MG63 (cell line): ENCODE data around the gene MCUR1. TPM values are rescaled to one million over a fixed set of nuclear protein-coding genes. Genes with fewer than 3 reads are reported as not detected.
"Not testable (repeated sequence)": the region's sequence is repeated elsewhere in the genome, so short reads cannot be mapped to it uniquely, and the experiment has no call there.

Experiments
- DNase-seq: peaks from one replicate; pipeline ENCODE4 v3.0.0-alpha.2; 2020
- H3K27me3 ChIP-seq: fragments of 250-450 bp; sonication (Bioruptor Pico); 2 replicates; pipeline ENCODE4 v1.5.1; 2020; ENCODE audit warnings: mild to moderate bottlenecking, moderate library complexity
- H3K36me3 ChIP-seq: fragments of 250-450 bp; sonication (Bioruptor Pico); 2 replicates; pipeline ENCODE4 v1.5.1; 2020; ENCODE audit warnings: mild to moderate bottlenecking, moderate library complexity
- H3K4me3 ChIP-seq: fragments of 250-450 bp; sonication (Bioruptor Pico); 2 replicates; pipeline ENCODE4 v1.5.1; 2020; ENCODE audit warnings: mild to moderate bottlenecking, moderate library complexity
- H3K9me3 ChIP-seq: fragments of 250-450 bp; sonication (Bioruptor Pico); 2 replicates; pipeline ENCODE4 v1.5.1; 2020; ENCODE audit warnings: mild to moderate bottlenecking, moderate library complexity
- total RNA-seq: library from RNA; depleted of rRNA; stranded (reverse); fragments of >200 nt; shearing (Covaris generic); gene quantifications from 2 replicates; pipeline ENCODE4 v1.2.3, GENCODE V29; 2014; ENCODE audit warnings: low replicate concordance

MCUR1 gene
- total RNA-seq, 1 experiment from 2014 or later = 51.5 TPM

DNA sequence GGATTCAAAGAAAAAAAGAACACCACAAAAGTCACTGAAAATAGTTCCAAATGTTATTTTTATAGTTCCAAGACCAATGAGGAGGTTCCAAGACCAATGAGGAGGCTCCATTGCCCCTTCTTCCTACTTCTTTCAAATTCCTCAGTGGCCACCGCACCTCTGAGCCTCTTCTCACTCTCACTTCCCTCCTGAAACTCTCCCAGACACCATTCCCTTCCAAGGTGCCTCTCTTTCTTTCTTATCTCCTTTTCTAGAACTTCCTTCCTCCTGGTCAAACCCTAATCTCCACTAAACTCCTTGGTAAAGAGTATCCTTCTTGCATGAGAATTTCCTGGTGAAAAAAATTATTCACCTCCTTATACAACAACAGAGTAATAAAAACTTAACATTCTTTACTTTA lies 20.4 kb upstream of the MCUR1 start:
- no peaks in the 10 kb centered on the region for H3K36me3 ChIP-seq
- H3K4me3 ChIP-seq = no peak overlapping the region
- H3K9me3 ChIP-seq = no peaks in the 10 kb centered on the region
- no peaks in the 10 kb centered on the region for H3K27me3 ChIP-seq
- DNase-seq = no peak

DNA sequence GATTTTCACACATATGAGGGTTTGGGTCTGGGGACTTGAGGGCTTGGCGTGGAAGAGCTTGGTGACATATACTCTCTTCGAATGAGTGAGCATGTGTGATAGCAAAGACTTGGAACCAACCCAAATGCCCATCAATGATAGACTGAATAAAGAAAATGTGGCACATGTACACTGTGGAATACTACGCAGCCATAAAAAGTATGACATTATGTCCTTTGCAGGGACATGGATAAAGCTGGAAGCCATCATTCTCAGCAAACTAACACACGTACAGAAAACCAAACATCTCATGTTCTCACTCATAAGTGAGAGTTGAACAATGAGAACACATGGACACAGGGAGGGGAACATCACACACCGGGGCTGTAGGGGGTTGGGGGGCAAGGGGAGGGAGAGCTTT lies 19.7 kb upstream of the MCUR1 start:
- H3K27me3 ChIP-seq, H3K9me3 ChIP-seq, DNase-seq, H3K4me3 ChIP-seq, H3K36me3 ChIP-seq: not testable (repeated sequence)

- H3K4me3 ChIP-seq = no peak overlapping the region
- H3K9me3 ChIP-seq = no peaks in the 10 kb centered on the region
- H3K36me3 ChIP-seq = no peaks in the 10 kb centered on the region
- no peak for DNase-seq
- no peaks in the 10 kb centered on the region for H3K27me3 ChIP-seq
These were observed 18.4 kb upstream of the MCUR1 start for GRCh38 chr6:13832778-13833177.

- DNase-seq = no peak
- H3K9me3 ChIP-seq = no peaks in the 10 kb centered on the region
- H3K27me3 ChIP-seq = no peaks in the 10 kb centered on the region
- H3K36me3 ChIP-seq = no peaks in the 10 kb centered on the region
- H3K4me3 ChIP-seq = no peak overlapping the region
These were observed 17.3 kb upstream of the MCUR1 start for GRCh38 chr6:13831615-13832014.

- H3K4me3 ChIP-seq = no peak overlapping the region
- DNase-seq = no peak
- H3K9me3 ChIP-seq = no peaks in the 10 kb centered on the region
- no peaks in the 10 kb centered on the region for H3K27me3 ChIP-seq
- H3K36me3 ChIP-seq = no peaks in the 10 kb centered on the region
These were observed 16.4 kb upstream of the MCUR1 start for GRCh38 chr6:13830803-13831202.

DNA sequence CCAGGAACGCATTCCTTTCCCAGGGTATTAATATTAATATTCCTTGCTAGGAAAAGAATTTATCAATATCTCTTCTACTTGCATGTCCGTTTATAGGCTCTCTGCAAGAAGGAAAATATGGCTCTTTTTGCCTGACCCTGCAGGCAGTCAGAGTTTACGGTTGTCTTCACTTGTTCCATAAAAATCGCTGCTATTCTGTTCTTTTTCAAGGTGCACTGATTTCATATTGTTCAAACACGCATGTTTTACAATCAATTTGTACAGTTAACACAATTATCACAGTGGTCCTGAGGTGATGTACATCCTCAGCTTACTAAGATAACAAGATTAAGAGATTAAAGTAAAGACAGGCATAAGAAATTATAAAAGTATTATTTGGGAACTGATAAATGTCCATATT lies 15.1 kb upstream of the MCUR1 start:
- H3K36me3 ChIP-seq, H3K9me3 ChIP-seq, H3K4me3 ChIP-seq, H3K27me3 ChIP-seq, DNase-seq: not testable (repeated sequence)

GRCh38 chr6:13828656-13829301 lies 14.4 kb upstream of the MCUR1 start:
- not testable (repeated sequence) for H3K27me3 ChIP-seq, H3K36me3 ChIP-seq, DNase-seq, H3K9me3 ChIP-seq, H3K4me3 ChIP-seq

- H3K4me3 ChIP-seq = no peak overlapping the region
- no peaks in the 10 kb centered on the region for H3K36me3 ChIP-seq
- no peaks in the 10 kb centered on the region for H3K27me3 ChIP-seq
- H3K9me3 ChIP-seq = no peaks in the 10 kb centered on the region
- DNase-seq = no peak
These were observed 12.7 kb upstream of the MCUR1 start for GRCh38 chr6:13827032-13827431.

- no peaks in the 10 kb centered on the region for H3K27me3 ChIP-seq
- no peaks in the 10 kb centered on the region for H3K36me3 ChIP-seq
- H3K4me3 ChIP-seq = no peak overlapping the region
- no peaks in the 10 kb centered on the region for H3K9me3 ChIP-seq
- no peak for DNase-seq
These were observed 11.5 kb upstream of the MCUR1 start for GRCh38 chr6:13825871-13826270.

DNA sequence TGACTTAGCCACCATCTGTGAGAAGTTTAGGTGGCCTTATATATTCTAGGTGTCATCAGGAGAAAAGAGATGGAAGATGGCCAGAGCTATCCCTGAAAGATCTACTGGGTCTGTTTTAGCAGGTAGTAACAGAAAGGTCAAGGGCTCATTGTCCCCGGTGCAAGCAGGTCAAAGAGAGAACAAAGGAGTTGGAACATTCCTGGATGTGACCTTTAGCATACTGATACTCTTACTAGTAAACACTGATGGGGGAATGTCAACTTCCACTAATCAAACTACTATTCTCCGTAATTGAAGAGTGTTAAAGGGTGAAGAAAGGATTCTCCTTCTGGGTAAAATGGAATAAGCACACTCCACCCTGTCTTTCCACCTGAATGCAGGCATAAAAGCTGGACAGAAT lies 4.0 kb upstream of the MCUR1 start:
- Histone ChIP-seq H3K36me3 (no peaks in the 10 kb centered on the region), H3K4me3 (no peak overlapping the region), H3K27me3 (no peaks in the 10 kb centered on the region), H3K9me3 (no peaks in the 10 kb centered on the region)
- DNase-seq = no peak

GRCh38 chr6:13814938-13815575 lies 700 bp upstream of the MCUR1 start:
- DNase-seq = no peak
- no peaks in the 10 kb centered on the region for H3K9me3 ChIP-seq
- H3K27me3 ChIP-seq = no peaks in the 10 kb centered on the region
- H3K4me3 ChIP-seq = peak overlapping the region; percentile 95
- no peaks in the 10 kb centered on the region for H3K36me3 ChIP-seq

DNA sequence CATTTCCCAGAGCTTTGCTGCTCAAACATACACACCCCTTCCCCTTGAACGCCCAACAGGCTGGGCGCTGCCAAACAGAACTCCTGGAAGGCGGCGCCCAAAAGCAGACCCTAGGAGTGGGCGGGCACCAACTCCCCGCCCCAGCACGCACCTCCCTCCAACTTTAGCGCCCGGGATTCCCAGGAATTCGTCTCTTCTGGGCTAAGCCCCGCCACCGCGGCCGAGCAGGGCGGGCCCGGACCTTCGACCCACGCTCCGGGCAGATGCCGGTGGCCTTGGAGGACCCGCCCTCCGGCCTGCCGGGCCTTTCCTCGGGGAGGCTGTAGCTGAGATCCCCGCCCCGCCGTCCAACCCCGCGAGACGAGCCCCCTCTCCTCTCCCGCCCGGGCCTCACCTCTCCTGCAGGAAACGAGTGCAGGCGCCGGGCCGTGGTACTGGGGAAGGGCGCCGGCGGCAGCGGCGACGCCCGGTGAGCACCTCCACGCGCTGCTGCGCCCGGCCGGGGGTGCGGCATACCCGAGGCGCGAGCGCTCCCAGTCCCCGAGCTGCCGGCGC lies 659 bp downstream of the MCUR1 start:
- H3K36me3 ChIP-seq = peaks cover 4% of the 10 kb centered on the region; the same call in 1 of the 2 replicates
- H3K27me3 ChIP-seq = no peaks in the 10 kb centered on the region
- DNase-seq = peak; percentile 89
- H3K4me3 ChIP-seq = peak overlapping the region; percentile 95
- no peaks in the 10 kb centered on the region for H3K9me3 ChIP-seq

- DNase-seq = no peak
- Histone ChIP-seq H3K27me3 (no peaks in the 10 kb centered on the region), H3K9me3 (no peaks in the 10 kb centered on the region), H3K36me3 (peaks cover 6% of the 10 kb centered on the region; the same call in 1 of the 2 replicates), H3K4me3 (peak overlapping the region; percentile 95)
These were observed 1.3 kb downstream of the MCUR1 start for GRCh38 chr6:13813026-13813425.

DNA sequence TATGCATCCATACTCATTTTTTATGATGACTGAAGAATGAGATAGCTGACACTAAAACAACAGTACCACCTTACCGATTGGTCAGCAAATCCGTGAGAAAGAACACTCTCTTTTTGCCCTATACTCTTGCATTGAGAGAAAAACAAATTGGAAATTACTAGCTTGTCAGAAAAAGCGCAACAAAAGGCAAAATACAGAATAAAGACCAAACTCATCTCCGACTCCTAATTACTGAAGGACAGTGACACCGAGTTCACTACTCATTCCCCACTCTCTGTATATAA lies 2.1 kb downstream of the MCUR1 start:
- no peaks in the 10 kb centered on the region for H3K27me3 ChIP-seq

DNA sequence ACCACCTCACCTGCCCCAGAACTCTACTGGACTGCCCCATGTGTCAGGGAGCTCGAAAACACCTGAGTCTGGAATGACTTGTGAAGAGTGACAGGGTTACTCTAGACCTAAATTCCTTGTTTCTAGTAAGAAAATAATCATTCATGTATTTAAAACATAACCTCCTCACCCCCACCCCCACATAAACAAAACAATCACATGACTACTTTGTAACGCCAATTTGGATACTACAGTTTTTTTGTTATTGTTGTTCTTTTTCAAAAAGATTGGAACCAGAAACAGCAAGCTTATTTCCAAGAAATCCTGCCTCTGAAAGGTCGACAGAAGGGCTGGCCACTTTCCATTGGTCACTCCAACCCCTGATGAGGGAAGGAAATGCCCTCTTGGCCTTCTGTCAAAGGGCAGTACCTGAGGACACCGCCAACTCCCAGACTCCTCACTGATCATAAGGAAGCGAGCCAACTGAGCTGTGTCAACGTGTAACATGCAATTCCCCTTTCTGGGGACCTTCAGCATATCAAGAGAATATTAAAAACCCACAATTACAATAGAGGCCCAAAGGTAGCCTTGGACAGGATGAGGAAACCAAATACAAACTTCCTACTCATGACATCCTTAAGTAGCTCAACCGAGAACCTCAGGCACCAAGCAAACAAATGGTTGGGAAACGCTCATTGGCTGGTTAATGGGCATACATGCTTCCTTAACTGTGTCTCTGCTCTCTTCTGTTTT lies 2.6 kb downstream of the MCUR1 start:
- DNase-seq = no peak

More for the DNA sequence above, 2.1 kb downstream of the MCUR1 start:
- no peak for DNase-seq
- Histone ChIP-seq H3K9me3 (no peaks in the 10 kb centered on the region), H3K4me3 (no peak overlapping the region), H3K36me3 (peaks cover 6% of the 10 kb centered on the region; the same call in 1 of the 2 replicates)

GRCh38 chr6:13810688-13811446 lies 3.5 kb downstream of the MCUR1 start:
- H3K9me3 ChIP-seq = no peaks in the 10 kb centered on the region
- H3K27me3 ChIP-seq = no peaks in the 10 kb centered on the region
- no peak overlapping the region for H3K4me3 ChIP-seq
- peaks cover 16% of the 10 kb centered on the region for H3K36me3 ChIP-seq
- DNase-seq = no peak

More for the DNA sequence above, 2.6 kb downstream of the MCUR1 start:
- no peaks in the 10 kb centered on the region for H3K9me3 ChIP-seq
- H3K36me3 ChIP-seq = peaks cover 8% of the 10 kb centered on the region
- H3K27me3 ChIP-seq = no peaks in the 10 kb centered on the region
- H3K4me3 ChIP-seq = no peak overlapping the region

DNA sequence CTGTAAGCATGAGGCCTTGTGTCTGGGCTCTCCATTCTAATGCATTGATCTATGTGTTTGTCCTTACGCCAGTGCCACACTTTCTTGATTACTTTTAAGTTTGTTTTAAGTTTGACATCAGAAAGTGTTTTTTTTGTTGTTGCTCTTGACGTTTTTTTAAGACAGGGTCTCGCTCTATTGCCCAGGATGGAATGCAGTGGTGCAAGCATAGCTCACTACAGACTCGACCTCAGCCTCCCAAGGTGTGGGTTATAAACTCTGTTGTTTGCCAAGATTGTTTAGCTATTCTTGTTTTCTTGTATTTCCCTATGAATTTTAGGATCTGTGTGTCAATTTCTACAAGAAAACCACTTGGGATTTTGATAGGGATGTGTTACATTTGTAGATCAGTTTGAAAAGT lies 5.6 kb downstream of the MCUR1 start:
- Histone ChIP-seq H3K4me3 (no peak overlapping the region), H3K27me3 (no peaks in the 10 kb centered on the region), H3K9me3 (no peaks in the 10 kb centered on the region), H3K36me3 (peaks cover 23% of the 10 kb centered on the region)
- DNase-seq = no peak
